HG02943 (cell line): ENCODE results near the gene AP4M1.

Experiments
- ATAC-seq: cut with Tn5 transposase; IDR thresholded peaks from one replicate; pipeline ENCODE4 v1.9.1; 2021; ENCODE audit warnings: mild to moderate bottlenecking, low read depth, moderate library complexity; ENCODE audit not compliant: unreplicated experiment

Gene AP4M1, protein sequence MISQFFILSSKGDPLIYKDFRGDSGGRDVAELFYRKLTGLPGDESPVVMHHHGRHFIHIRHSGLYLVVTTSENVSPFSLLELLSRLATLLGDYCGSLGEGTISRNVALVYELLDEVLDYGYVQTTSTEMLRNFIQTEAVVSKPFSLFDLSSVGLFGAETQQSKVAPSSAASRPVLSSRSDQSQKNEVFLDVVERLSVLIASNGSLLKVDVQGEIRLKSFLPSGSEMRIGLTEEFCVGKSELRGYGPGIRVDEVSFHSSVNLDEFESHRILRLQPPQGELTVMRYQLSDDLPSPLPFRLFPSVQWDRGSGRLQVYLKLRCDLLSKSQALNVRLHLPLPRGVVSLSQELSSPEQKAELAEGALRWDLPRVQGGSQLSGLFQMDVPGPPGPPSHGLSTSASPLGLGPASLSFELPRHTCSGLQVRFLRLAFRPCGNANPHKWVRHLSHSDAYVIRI

DNA sequence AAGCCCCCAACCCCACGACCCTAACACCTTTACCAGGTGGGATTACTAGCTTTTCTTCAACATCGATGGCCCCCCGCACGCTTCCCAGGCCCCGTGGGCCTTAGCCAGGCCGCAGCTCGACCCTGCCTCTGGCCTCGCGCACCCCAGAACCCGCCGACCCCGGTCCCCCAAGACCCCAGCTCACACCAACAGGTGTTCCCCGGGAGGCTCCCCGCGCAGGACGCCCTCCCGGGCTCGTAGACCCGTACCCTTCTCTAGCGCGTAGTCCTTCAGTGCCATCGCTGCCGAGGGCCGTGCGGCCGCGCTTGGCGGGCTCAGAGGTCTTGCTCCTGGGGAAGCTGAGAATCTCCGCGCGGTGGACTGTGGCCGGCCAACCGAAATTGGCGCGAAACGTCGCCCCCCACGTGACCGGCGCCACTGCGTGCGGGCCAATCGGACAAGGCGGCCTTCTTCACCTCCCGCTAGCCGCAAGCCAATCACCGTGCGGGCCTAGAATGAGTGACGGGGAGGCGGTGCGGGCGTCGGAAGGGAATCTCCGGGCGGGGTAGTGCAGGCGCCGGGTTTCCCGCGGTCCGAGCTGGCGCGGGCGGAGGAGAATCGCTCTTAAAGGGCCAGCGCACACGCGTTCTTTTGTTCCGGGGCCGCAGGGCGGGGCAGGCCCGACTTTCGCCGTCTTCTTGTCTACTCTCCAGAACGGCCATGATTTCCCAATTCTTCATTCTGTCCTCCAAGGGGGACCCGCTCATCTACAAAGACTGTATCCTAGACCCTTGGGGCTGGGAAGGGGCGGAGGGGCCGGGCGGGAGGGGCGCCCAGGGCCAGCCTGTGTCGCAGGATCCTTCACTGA lies at the start of gene AP4M1, which contains the start of gene MCM7:
AP4M1 (plus strand) TSS at position 628 of the 847 bp plus-strand sequence; CDS start at position 700, 72 bp downstream.
MCM7 (minus strand) TSS at position 382 of the 847 bp plus-strand sequence; CDS start at position 279, 103 bp downstream.
- ATAC-seq = peak; percentile 80

DNA sequence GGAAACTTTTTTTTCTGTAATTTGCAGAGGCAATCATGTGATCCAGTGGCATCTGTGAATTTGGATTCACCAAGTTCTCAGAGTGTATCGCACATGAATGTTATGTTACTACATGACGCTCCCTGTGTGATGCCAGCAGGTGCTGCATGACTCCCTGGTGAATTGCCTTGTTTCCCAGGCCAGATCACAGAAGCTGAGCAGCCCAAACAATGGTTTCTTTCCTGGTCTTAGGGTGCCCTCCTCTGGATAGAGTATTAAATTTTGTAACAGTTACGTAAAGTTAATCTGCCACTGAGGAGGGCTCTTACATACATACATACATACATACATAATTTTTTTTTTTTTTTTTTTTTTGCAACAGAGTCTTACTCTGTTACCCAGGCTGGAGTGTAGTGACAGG lies 48.2 kb upstream of the AP4M1 start:
- no peak for ATAC-seq

DNA sequence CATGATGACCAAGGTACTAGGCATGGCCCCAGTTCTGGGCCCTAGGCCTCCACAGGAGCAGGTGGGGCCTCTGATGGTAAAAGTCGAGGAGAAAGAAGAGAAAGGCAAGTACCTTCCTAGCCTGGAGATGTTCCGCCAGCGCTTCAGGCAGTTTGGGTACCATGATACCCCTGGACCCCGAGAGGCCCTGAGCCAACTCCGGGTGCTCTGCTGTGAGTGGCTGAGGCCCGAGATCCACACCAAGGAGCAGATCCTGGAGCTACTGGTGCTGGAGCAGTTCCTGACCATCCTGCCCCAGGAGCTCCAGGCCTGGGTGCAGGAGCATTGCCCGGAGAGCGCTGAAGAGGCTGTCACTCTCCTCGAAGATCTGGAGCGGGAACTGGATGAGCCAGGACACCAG lies 44.4 kb upstream of the AP4M1 start:
- no peak for ATAC-seq

DNA sequence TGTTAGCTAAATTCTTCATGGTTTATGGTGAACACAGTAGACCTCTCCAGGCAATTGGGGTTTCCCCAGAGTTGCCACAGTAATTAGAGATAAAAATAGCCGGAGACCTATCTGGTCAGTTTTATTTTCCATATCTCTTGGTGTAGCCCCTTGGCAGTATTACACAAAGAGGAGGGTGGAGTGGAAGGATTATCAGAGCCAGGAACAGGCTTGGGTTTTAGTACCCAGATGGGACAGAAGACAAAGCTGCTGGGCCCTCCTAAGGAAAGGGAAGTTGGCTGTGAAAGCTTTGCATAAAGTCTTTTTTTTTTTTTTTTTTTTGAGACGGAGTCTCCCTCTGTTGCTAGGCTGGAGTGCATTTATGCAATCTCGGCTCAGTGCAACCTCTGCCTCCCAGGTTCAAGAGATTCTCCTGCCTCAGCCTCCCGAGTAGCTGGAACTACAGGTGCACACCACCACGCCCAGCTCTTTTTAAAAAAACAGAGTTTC lies 42.1 kb upstream of the AP4M1 start:
- ATAC-seq = no peak

DNA sequence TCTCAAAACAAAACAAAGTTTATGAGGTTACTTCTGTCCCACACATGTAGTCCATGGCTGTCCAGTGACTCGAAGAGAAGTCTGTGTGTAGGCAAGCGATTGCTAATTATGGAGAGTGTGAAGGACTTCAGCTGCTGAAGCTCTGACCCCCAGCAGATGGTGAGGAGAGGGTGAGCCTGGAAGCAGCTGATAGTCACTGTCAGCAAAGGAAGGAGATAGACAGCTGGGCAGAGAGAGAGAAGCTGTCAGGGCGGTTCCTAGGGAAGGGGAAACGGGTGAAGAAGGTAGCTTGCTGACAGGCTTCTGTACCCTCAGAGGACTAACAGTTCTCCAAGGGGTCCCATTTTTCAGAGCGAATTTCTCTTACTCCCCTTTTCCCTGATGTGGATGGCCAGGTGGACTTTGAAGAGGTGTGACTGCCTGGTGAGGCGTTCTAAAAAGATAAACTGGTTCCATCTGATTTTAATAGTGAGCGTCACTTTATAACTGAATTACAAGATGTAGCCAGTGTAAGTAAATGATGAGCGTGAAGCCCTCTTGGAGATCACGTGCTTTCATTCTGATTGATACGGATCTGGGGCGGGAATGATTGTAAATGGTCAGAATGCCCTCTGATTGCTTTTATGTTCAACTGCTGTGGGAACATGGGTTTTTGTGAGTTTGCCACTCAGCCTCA lies 39.8 kb upstream of the AP4M1 start:
- ATAC-seq = no peak

DNA sequence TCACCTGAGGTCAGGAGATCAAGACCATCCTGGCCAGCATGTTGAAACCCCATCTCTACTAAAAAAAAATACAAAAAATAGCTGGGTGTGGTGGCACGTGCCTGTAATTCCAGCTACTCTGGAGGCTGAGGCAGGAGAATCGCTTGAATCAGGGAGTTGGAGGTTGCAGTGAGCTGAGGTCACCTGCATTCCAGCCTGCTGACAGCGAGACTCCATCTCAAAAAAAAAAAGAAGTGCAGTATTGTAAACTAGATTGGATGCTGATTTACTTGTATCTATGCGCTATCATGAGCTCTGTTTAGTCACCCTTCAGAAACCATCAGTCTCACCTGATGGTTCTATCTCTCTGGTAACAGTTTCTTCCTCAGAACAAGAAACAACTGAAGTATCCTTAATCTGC lies 38.1 kb upstream of the AP4M1 start:
- no peak for ATAC-seq

DNA sequence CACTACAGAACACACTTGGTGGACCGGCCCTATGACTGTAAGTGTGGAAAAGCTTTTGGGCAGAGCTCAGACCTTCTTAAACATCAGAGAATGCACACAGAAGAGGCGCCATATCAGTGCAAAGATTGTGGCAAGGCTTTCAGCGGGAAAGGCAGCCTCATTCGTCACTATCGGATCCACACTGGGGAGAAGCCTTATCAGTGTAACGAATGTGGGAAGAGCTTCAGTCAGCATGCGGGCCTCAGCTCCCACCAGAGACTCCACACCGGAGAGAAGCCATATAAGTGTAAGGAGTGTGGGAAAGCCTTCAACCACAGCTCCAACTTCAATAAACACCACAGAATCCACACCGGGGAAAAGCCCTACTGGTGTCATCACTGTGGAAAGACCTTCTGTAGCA lies 37.3 kb upstream of the AP4M1 start:
- ATAC-seq = no peak

DNA sequence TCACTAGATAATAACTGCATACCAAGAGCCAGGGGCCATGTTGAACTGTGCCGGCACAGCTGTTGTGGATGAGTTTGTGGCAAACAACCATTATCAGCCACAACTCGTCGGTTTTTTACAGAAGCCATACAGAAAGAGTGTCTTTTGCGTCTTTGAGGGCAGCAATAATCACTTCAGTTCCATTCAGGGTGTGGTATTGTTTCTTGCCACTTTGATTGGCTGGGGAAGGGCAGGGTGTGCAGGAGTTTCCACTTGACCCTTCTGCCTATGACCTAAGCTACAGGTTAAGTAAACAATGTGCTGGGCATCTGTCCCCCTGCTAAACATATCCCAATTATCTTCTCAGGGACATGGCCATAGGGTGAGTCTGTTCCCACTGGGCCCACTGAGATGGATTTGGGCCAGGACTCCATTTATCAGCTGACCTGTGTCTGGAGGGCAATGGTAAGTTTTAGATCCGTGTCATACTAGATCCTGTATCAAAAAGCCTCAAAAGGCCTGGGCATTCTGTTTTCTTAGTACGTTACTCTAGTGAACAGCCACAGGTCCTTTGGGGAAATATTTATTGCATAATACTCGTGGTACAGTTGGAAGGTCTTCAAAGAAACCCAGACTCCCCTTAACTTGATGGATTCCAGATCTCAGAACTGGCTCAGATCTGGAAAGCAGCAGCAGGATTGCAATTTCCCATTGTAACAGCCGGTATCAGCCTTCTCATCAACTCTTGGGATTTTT lies 35.8 kb upstream of the AP4M1 start:
- no peak for ATAC-seq

DNA sequence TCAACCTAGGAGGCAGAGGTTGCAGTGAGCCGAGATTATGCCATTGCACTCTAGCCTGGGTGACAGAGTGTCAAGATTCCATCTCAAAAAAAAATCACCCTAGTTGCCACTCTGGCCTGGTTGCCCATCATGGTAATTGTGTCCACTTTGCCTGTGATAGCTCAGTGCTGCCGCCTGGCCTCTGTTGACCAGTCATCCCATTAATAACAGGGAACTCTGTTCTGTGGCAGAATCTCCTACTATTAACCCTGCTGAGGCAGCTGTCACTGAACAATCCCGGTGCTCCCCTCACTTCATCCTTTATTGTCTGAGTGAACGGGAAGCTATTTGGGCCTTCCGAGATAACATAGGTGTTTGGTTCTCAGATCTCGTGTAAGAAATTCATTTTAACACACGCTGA lies 34.5 kb upstream of the AP4M1 start:
- no peak for ATAC-seq

DNA sequence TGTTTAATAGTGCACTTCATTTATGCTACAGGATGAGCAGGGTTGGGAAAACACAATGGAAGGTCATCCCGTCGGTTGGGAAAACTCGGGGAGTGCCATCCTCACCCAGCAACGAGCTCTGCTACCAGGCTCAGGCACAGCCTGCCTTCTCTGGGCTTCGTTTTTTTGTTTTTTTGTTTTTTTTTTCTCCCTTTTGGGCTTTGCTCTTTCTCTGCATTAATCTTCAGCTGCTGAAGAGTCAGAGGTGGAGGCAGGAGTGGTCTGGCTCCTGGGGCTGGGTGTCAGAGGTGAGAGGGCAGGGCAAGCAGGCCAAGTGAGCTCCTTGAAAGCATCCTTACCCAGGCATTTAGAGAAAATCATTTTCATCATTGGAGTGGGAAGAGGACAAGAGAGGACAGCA lies 31.5 kb upstream of the AP4M1 start:
- no peak for ATAC-seq

DNA sequence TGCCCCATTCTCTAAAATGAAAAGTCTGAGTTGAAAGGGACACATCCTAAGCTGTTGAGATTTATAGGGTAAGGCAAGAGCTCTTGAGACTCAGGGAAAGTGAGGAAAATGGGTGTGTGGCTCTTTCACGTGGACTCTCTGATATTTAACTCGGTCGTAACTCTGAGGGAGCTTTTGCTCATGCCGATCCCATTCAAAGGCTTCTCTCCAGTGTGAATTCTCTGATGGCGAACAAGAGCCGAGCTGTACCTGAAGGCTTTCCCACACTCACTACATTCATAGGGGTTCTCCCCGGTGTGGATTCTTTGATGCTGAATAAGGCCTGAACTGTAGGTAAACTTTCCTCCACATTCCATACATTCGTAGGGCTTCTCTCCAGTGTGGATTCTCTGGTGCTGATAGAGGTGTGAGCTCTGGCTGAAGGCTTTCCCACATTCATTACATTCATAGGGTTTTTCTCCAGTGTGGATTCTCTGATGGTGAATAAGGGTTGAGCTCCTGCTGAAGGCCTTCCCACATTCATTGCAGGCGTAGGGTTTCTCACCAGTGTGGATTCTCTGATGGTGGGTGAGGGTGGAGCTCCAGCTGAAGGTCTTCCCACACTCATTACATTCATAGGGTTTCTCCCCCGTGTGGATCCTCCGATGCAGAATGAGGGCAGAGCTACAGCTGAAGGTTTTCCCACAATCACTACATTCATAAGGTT lies 30.3 kb upstream of the AP4M1 start:
- ATAC-seq = no peak

DNA sequence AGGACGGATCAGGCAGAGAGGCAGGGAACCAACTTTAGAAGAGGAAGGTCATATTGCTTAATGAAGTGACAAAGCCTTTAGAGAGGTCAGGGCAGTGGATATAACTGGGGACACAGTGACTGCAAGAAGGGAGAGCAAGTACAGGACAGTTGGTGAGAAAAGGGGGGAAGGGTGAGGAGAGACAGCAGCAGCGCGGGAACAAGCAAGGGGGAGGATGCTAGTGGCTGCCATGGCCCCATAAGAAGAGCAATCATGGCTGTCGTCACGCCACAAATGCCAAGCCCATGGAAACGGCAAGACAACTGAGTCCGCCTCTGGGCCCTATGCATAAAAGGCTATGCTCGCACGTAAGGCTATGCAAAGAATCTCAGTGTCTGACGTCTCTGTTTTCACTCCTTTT lies 29.0 kb upstream of the AP4M1 start:
- no peak for ATAC-seq

DNA sequence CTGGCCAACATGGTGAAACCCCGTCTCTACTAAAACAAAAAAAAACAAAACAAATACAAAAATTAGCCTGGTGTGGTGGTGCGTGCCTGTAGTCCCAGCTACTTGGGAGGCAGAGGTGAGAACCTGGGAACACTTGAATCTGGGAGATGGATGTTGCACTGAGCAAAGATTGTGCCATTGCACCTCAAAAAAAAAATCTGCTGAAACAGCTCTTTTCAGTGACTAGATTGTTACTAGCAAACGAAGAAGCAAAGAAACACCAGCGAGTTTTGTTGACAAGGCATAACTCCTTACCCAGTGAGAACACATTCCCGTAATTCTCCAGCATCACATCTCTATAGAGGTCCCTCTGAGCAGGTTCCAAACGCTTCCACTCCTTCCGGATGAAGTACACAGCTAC lies 26.6 kb upstream of the AP4M1 start:
- no peak for ATAC-seq

DNA sequence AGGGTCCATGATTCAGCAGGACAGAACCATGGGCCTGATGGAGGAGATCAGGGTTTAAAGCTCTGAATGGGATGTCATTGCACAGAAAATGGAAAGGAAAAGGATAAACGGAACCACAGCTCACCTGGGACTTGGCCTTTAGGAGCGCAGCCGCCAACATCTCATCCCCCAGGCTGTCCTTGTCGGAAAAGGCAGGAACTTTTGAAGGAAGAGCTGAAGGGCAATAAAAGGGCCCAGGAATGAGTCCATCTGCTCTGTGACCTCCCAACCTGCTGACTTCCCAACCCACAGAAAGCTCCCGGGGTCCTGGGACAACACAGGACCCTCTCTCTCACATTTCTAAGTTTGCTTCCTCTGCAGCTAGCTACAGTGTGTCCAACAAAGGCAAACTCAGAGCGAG lies 26.0 kb upstream of the AP4M1 start:
- no peak for ATAC-seq

DNA sequence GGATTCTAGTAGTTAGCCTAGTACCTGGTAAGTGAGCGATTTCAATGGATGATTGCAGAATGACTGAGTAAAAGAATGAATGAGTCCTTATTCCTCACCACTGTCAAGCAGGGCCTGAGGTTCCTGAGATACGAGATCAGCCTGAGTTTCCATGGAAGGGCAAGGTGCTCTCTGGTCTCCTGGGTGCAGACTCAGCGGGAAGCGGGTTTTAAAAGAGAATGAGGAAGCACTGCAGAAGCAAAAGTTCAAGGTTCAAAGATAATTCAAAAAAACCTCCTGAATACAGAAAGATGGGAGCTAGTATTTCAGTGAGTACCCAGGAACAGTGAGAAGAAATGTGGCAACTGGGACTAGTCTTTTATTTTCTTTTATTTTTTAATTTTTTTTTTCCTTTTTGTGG lies 24.2 kb upstream of the AP4M1 start:
- ATAC-seq = no peak

DNA sequence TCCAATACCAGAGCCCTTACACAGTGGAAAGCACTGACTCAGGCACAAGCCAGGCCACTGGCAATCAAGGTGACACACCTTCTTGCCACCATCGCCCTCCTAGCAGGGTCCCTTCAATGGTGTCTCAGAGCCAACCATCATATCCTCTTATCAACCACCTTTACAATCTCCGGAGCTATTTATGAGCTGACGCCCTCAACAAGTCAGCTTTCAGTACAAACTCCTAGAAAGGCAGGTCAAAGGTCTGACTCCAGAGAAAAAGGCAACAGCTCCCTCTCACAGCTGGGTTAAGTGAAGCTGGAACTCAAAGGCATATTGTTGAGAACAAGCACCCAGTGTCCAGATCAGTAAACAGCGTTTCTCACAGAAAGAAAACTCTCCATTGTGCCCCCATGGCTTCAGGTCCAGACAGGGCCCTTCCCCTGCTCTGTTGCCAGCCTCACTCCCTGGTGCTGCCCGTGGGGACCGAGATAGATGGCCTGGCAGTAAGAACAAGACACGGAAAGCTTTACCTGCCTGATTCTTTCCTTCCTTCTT lies 22.4 kb upstream of the AP4M1 start:
- no peak for ATAC-seq

DNA sequence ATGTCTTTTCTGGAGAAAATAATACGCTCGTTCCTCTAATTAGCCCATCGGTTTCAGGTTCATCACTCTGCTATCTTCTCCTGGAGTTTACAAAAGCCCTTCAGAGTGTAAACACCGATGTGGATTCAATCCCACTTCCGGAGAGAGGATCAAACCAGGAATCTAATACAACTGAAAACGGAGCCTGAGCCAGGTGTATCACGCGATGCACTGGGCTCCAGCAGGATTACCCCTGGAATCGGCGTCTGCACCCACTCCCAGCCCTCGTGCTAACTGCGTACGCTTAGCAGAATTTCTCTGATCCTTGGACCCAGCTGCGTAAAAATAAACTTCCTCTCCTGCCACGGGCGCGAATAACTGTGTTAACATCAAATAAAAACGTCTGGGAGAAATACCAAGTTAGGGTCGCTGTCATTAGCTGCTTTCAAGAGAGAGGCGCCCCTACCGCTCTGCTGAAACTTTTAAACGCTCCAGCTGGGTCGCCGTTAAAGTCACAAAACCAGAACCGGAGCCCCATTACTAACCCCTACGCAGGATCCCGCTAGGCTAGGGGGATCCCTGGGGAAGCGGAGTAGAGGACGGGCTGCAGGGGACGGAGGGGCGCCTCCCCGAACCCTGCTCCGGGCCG lies 20.4 kb upstream of the AP4M1 start:
- ATAC-seq = peak; percentile 5

DNA sequence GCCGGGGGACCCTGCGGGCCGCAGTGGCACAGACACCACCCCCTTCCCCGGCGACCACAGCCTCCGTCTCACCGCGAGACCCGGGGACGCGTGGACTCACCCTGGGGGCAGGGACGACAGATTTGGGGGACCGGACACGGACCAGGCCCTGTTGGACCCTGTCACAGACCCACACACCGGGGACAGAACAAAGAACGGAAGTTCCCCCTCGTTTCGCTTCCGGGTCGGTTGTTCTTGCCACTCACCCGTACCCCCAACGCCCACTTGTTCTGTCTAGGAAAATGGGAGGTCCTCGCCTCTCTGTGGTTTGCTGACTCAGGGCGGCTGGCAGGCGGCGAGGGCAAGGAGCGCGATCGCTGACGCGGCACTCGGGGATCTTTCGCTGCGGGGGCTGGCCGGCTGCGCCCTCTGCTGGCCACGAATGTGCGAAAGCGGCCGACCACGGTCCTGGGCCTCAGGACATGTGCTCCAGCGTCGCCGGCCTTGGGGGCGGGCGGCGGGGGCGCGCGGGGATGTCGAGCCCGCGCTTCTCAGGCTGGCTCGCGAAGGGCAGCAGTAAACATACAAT lies 19.8 kb upstream of the AP4M1 start, which contains the start of gene ZNF3:
ZNF3 (minus strand) TSS at position 189 of the 568 bp plus-strand sequence. CDS start 4,366 bp downstream, outside the sequence.
- peak; percentile 89 for ATAC-seq
